ENCODE data around the gene IBA57.

The IBA57 gene

DNA sequence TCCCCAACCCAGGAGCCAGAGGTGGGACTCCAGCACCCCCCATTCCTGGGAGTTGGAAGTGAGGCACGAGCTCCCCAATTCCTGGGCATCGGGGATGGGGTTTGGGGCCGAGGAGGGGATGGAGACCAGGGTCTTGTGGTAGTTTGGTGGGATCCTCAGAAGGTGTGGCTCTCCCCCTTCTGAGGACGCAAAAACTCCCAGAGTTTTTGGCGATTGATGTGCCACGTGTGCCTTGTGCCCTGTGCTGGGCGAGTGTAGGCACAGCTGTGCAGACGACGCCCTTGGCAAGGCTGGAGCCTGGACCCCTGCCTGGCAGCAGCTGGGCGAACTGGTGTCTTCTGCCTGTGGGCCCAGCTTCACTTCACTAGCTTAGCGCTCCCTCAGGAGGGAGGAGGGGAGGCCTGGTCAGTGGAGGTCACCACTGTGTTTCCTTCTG lies 22.9 kb upstream of the IBA57 start:
- Histone ChIP-seq H3K4me3 (no peak overlapping the region), H3K27ac (no peak overlapping the region), H3K9ac (ENCODE audit: insufficient read length) (no peak overlapping the region), H3K36me3 (ENCODE audit: insufficient read depth, low read length) (no peaks in the 10 kb centered on the region), H3K9me3 (ENCODE audit: low read depth, low read length) (no peaks in the 10 kb centered on the region)
- TF ChIP-seq POLR2AphosphoS5 (IDR thresholded peaks at IDR 0.05; ENCODE audit: borderline replicate concordance, low read depth, low read length), result no peak
- no peak for TF ChIP-seq FOXP2 (optimal IDR thresholded peaks at IDR 0.05; ENCODE audit: control extremely low read depth, extremely low read length, insufficient read depth)
- TF ChIP-seq EZH2 (IDR thresholded peaks at IDR 0.05), result no peak
- DNase-seq (ENCODE audit: low read depth, low spot score), result no peak

DNA sequence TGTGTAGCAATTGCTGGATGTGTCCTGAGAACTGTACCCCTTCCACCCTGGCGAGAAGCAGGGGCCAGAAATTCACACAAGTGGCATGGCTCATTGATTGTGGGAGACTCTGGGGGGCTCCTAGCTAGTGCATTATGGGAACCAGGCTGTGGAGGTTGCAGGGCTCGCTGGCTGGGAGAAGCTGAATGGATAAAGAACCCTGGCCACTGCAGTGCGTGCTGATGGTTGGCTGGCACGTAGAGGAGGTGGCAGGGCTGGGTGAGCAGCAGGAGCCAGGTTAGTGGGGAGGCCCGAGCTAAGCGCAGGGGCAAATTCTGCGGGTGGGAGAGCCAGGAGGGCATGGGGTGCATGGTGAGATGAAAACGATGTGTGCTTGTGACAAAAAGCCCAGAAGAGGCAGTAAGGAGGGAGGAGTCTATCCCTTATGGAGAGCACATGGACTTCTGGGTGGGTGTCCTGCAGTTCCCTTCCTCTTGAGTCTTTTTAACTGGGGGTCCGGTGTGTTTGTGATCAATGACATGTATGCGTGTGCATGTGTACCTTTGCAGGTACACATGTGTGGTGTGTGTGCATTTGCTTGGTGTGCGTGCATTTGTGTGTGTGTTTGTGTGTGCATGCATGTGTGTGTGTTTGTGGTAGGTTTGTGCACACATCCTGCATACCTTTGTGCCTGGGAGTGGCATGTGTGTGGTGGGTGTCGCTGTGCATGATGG lies 22.0 kb upstream of the IBA57 start:
- Histone ChIP-seq H3K36me3 (ENCODE audit: insufficient read depth, low read length) (no peaks in the 10 kb centered on the region), H3K9ac (ENCODE audit: insufficient read length) (no peak overlapping the region), H3K27ac (no peak overlapping the region), H3K4me3 (no peak overlapping the region), H3K9me3 (ENCODE audit: low read depth, low read length) (no peaks in the 10 kb centered on the region)
- TF ChIP-seq EZH2 (IDR thresholded peaks at IDR 0.05), result no peak
- TF ChIP-seq FOXP2 (optimal IDR thresholded peaks at IDR 0.05; ENCODE audit: control extremely low read depth, extremely low read length, insufficient read depth), result no peak
- no peak for TF ChIP-seq POLR2AphosphoS5 (IDR thresholded peaks at IDR 0.05; ENCODE audit: borderline replicate concordance, low read depth, low read length)
- DNase-seq (ENCODE audit: low read depth, low spot score), result no peak

DNA sequence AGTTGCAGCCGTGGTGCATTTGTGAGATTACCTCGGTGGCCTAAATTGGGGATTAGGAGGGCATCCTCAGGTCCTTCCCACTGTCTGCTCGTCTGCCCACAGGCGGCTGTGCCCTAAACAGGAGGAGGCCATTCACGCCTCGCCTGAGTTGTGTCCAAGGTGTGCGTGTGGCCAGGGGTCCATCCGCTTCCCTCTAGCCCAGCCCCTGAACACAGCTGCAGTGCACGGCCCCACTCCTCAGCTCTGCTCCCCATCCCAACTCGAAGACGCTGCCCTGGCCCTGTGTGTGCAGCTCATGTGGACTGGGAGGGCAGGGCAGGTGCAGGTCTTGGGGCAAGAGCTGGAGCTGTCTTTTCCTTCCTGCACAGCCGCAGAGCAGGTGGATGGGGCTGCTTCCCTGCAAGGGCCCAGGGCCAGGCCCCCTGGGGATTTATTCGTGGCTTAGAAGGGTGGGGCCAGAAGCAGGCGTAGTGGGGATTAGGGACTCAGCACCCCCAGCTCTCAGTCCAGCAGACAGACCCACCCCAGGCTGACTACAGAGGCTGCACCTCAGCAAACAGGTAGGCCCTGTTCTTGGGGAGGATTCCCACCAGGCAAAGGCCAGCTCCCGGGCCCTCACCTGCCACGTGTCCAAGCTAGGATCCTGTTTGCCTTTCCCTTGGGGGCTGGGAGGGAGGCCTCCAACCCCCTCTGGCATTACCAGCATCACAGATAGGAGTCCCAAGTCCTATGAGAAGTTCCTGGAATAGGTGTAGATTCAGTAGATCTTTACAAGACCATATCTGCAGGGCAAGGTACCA lies 21.2 kb upstream of the IBA57 start:
- Histone ChIP-seq H3K27ac (no peak overlapping the region), H3K9ac (ENCODE audit: insufficient read length) (no peak overlapping the region)
- DNase-seq (ENCODE audit: low read depth, low spot score), result no peak

DNA sequence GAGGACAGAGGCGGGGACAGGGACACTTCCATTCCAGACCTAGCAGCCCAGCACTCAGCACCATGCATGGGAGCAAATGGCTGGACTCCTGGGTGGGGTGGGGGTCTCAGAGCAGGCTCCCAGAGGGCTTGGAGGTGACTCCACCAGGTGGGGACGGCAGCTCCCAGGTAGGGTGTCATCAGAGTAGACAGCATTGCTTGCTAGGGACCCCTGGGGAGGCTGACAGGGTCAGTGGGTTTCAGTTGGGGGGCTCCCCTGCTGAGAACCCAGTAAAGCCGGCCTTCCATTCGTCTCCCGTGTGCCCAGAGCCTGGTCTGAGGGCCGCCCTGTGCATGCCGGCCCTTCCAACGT lies 20.6 kb upstream of the IBA57 start:
- H3K9me3 ChIP-seq (ENCODE audit: low read depth, low read length), result no peaks in the 10 kb centered on the region
- TF ChIP-seq EZH2 (IDR thresholded peaks at IDR 0.05) (no peak), POLR2AphosphoS5 (IDR thresholded peaks at IDR 0.05; ENCODE audit: borderline replicate concordance, low read depth, low read length) (no peak), FOXP2 (optimal IDR thresholded peaks at IDR 0.05; ENCODE audit: control extremely low read depth, extremely low read length, insufficient read depth) (no peak)
- no peak overlapping the region for H3K4me3 ChIP-seq
- H3K36me3 ChIP-seq (ENCODE audit: insufficient read depth, low read length), result no peaks in the 10 kb centered on the region
- DNase-seq (ENCODE audit: low read depth, low spot score), result no peak
- no peak overlapping the region for H3K9ac ChIP-seq (ENCODE audit: insufficient read length)
- no peak overlapping the region for H3K27ac ChIP-seq

More for the DNA sequence above, 21.2 kb upstream of the IBA57 start:
- no peak overlapping the region for H3K4me3 ChIP-seq
- TF ChIP-seq FOXP2 (optimal IDR thresholded peaks at IDR 0.05; ENCODE audit: control extremely low read depth, extremely low read length, insufficient read depth) (no peak), POLR2AphosphoS5 (IDR thresholded peaks at IDR 0.05; ENCODE audit: borderline replicate concordance, low read depth, low read length) (no peak), EZH2 (IDR thresholded peaks at IDR 0.05) (no peak)
- H3K36me3 ChIP-seq (ENCODE audit: insufficient read depth, low read length), result no peaks in the 10 kb centered on the region
- H3K9me3 ChIP-seq (ENCODE audit: low read depth, low read length), result no peaks in the 10 kb centered on the region

DNA sequence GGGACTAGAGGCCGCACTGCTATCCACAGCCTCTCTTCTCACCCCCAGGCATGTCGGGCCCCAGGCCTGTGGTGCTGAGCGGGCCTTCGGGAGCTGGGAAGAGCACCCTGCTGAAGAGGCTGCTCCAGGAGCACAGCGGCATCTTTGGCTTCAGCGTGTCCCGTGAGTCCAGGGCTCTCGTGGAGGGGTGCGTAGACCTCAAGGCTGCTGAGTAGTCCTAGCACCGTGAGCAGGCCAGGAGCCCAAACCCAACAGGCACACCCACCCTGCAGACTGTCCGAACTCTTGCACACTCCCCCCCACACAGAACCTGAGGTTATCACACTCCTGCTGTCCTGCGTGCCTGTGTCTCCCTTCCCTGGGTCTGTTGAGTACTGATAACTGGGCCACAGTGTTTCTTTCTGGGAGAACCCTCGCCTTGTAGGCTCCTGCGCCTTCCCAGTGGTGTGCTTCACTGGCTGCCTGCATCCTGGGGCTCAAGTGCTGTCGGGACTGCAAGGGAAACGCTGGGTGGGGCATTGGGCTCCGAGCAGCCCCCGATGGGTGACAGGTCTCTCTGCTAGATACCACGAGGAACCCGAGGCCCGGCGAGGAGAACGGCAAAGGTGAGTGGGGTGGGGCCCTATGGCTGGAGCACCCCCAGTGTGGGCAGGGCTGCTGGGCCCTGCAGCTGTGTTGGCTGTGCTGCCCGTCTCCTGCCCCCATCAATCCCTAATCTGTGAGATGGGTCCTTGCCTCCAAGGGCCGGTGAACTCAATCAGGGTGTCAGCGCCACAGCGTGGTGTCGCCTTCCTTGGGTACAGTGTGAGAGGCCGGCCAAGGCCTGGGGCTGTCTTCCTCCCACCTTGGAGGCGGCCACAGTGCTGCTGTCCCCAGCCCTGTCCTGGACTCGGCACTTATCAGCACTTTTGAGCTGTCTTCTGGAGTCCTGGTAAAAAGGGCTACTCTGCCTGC lies 19.9 kb upstream of the IBA57 start:
- TF ChIP-seq FOXP2 (optimal IDR thresholded peaks at IDR 0.05; ENCODE audit: control extremely low read depth, extremely low read length, insufficient read depth) (no peak), POLR2AphosphoS5 (IDR thresholded peaks at IDR 0.05; ENCODE audit: borderline replicate concordance, low read depth, low read length) (no peak), EZH2 (IDR thresholded peaks at IDR 0.05) (no peak)
- no peaks in the 10 kb centered on the region for H3K9me3 ChIP-seq (ENCODE audit: low read depth, low read length)
- no peak overlapping the region for H3K4me3 ChIP-seq
- no peak overlapping the region for H3K27ac ChIP-seq
- H3K36me3 ChIP-seq (ENCODE audit: insufficient read depth, low read length), result no peaks in the 10 kb centered on the region
- DNase-seq (ENCODE audit: low read depth, low spot score), result no peak
- H3K9ac ChIP-seq (ENCODE audit: insufficient read length), result no peak overlapping the region

DNA sequence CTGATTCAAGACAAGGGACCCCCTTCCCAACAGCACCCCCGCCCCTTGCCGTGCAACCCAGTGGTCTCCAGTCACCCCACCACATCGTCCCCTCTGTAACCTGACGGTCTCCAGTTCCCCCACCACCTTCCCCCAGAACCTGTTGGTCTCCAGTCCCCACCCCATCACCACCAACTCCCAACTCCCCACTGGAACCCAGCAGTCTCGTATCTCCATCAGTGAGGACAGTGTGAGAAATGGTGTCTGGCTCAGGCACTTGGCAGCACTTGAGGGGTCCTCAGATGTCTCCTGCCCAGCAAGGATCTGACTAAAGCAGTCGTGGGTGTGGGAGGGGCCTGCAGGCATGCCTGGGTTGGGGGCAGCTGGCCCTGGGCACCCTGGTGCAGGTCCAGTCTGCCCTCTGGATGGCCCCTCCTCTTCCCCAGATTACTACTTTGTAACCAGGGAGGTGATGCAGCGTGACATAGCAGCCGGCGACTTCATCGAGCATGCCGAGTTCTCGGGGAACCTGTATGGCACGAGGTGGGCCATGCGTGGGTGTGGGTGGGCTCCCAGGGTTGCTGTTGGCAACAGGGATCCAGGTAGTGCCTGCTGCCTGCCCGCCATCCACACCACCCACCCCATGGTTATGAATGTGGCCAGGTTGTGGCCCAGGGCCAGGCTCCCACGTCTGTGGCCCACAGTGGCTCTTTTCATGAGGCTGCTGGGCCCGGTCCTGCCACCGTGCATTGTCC lies 19.0 kb upstream of the IBA57 start:
- Histone ChIP-seq H3K27ac (no peak overlapping the region), H3K9me3 (ENCODE audit: low read depth, low read length) (no peaks in the 10 kb centered on the region), H3K4me3 (no peak overlapping the region), H3K36me3 (ENCODE audit: insufficient read depth, low read length) (no peaks in the 10 kb centered on the region), H3K9ac (ENCODE audit: insufficient read length) (no peak overlapping the region)
- TF ChIP-seq FOXP2 (optimal IDR thresholded peaks at IDR 0.05; ENCODE audit: control extremely low read depth, extremely low read length, insufficient read depth) (no peak), POLR2AphosphoS5 (IDR thresholded peaks at IDR 0.05; ENCODE audit: borderline replicate concordance, low read depth, low read length) (no peak), EZH2 (IDR thresholded peaks at IDR 0.05) (no peak)
- DNase-seq (ENCODE audit: low read depth, low spot score), result no peak

DNA sequence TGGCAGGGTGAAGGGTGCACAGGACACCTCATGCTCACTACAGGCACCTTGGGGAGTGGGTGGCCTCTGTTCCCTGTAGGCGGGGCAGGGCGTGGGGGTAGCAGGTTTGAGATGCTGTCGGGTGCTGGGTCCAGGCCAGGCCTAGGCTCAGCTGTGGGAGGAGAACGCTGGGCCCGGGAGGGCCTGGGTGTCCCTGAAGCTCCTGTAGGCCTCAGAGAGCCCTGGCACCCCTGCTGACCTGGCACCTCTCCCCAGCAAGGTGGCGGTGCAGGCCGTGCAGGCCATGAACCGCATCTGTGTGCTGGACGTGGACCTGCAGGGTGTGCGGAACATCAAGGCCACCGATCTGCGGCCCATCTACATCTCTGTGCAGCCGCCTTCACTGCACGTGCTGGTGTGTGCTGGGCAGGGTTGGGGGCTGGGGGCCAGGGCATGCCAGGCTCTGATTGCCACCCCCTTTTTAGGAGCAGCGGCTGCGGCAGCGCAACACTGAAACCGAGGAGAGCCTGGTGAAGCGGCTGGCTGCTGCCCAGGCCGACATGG lies 18.4 kb upstream of the IBA57 start:
- no peak overlapping the region for H3K27ac ChIP-seq
- no peak for DNase-seq (ENCODE audit: low read depth, low spot score)
- no peak overlapping the region for H3K9ac ChIP-seq (ENCODE audit: insufficient read length)
- no peak for TF ChIP-seq POLR2AphosphoS5 (IDR thresholded peaks at IDR 0.05; ENCODE audit: borderline replicate concordance, low read depth, low read length)
- no peak for TF ChIP-seq EZH2 (IDR thresholded peaks at IDR 0.05)
- H3K9me3 ChIP-seq (ENCODE audit: low read depth, low read length), result no peaks in the 10 kb centered on the region
- no peak overlapping the region for H3K4me3 ChIP-seq
- no peaks in the 10 kb centered on the region for H3K36me3 ChIP-seq (ENCODE audit: insufficient read depth, low read length)
